K562 (cell line): ENCODE measurements around the gene WFDC2. TPM values are rescaled to one million over a fixed set of nuclear protein-coding genes. Genes with fewer than 3 reads are reported as not detected.

Experiments
- ATAC-seq: fragments of 200-7000 bp; cut with Tn5 transposase; 3 replicates; pipeline ENCODE4 v1.9.1; 2020; ENCODE audit warnings: moderate library complexity
- BruUV-seq: library from RNA; stranded (reverse); fragments of 400-500 nt; replicated peaks from 2 replicates; lab custom pipeline; 2021; lab: Mats Ljungman, UMichigan
- CTCF ChIA-PET: fragments of 300-600 bp; formaldehyde crosslinking; extraction: SDS; loops from one replicate; lab custom pipeline; 2021; ENCODE audit warnings: low intra/inter-chr PET ratio; lab: Yijun Ruan, JAX
- POLR2A ChIA-PET: fragments of 300-600, 350-650 bp; sonication (Branson Sonifier 250); formaldehyde crosslinking; extraction: SDS; loops from one replicate; lab custom pipeline; 2021; ENCODE audit warnings: antibody characterized with exemption, inconsistent platforms; lab: Yijun Ruan, JAX
- DNase-seq, 4 experiments: peaks; one replicate each; pipeline versions ENCODE4 v3.0.0 to v3.0.0-alpha.2; 2011 to 2018; ENCODE audit warnings: low spot score in 3 of 4, mixed read lengths in 3 of 4; ENCODE audit errors: extremely low read depth in 1 of 4
- FAIRE-seq: peaks from 2 replicates; lab custom pipeline; 2011; peaks lifted over from hg19 to GRCh38; lab: Jason Lieb, UNC
- H2AFZ ChIP-seq: 2 replicates; pipeline ENCODE4 v1.6.0; 2011; ENCODE audit warnings: low read depth, low read length, control low read depth, inconsistent platforms
- H3K27ac ChIP-seq: fragments of 200-600 bp; 3 replicates; pipeline ENCODE4 v1.8.0; 2011; ENCODE audit warnings: low read depth, mild to moderate bottlenecking, control low read depth, inconsistent platforms, low read length, moderate library complexity, mixed read lengths; ENCODE audit errors: extremely low read depth
- H3K27me3 ChIP-seq, 2 experiments: fragments of 300-600 bp in 1 of 2; 2 replicates in 1 of 2; 3 replicates in 1 of 2; pipeline versions ENCODE4 v1.6.0 to v1.8.0; 2011; ENCODE audit warnings: inconsistent platforms in 2 of 2, low read length in 2 of 2, mild to moderate bottlenecking in 1 of 2, mixed read lengths in 1 of 2, moderate library complexity in 1 of 2; ENCODE audit not compliant: control insufficient read depth in 2 of 2, insufficient read depth in 2 of 2
- H3K36me3 ChIP-seq: fragments of 300-600 bp; 3 replicates; pipeline ENCODE4 v1.8.0; 2011; ENCODE audit warnings: mild to moderate bottlenecking, low read length, inconsistent platforms; ENCODE audit not compliant: control insufficient read depth, insufficient read depth
- H3K4me1 ChIP-seq, 2 experiments: fragments of 200-600 bp in 1 of 2; replicated peaks in 1 of 2; 2 replicates in 1 of 2; 3 replicates in 1 of 2; pipeline versions ENCODE4 v1.5.1 to v1.8.0; 2011; ENCODE audit warnings: inconsistent platforms in 2 of 2, low read length in 2 of 2, mild to moderate bottlenecking in 1 of 2, mixed read lengths in 1 of 2, moderate library complexity in 1 of 2; ENCODE audit not compliant: control insufficient read depth in 2 of 2, insufficient read depth in 2 of 2
- H3K4me2 ChIP-seq: 2 replicates; pipeline ENCODE4 v1.6.1; 2011; ENCODE audit warnings: low read length, control low read depth, inconsistent platforms, mixed read lengths; ENCODE audit not compliant: insufficient read depth
- H3K4me3 ChIP-seq: fragments of 200-600 bp; sonication (generic), shearing (Covaris generic); 2 replicates; pipeline ENCODE4 v1.5.1; 2016; ENCODE audit warnings: control low read depth, inconsistent platforms
- H3K79me2 ChIP-seq: fragments of 200-600 bp; 3 replicates; pipeline ENCODE4 v1.8.0; 2011; ENCODE audit warnings: low read length, inconsistent platforms; ENCODE audit not compliant: control insufficient read depth, insufficient read depth
- H3K9ac ChIP-seq, 2 experiments: 2 replicates each; pipeline versions ENCODE4 v1.6.0 to v1.6.1; 2011; ENCODE audit warnings: low read depth in 2 of 2, low read length in 2 of 2, control low read depth in 1 of 2, inconsistent platforms in 1 of 2, mild to moderate bottlenecking in 1 of 2, mixed read lengths in 1 of 2; ENCODE audit not compliant: insufficient read depth in 1 of 2
- H3K9me1 ChIP-seq: one replicate; pipeline ENCODE4 v1.6.0; 2011; ENCODE audit warnings: inconsistent platforms, mild to moderate bottlenecking, low read length, moderate library complexity; ENCODE audit not compliant: control insufficient read depth, insufficient read depth
- H3K9me3 ChIP-seq: replicated peaks from 2 replicates; pipeline ENCODE4 v1.5.1; 2011; ENCODE audit warnings: low read depth, low read length, inconsistent platforms; ENCODE audit not compliant: control insufficient read depth, insufficient read depth
- H4K20me1 ChIP-seq: replicated peaks from 2 replicates; pipeline ENCODE4 v1.6.1; 2011; ENCODE audit warnings: low read length, inconsistent platforms, mixed read lengths; ENCODE audit not compliant: control insufficient read depth, insufficient read depth
- EP300 ChIP-seq: IDR thresholded peaks from 2 replicates; pipeline ENCODE4 v1.6.1; 2012; ENCODE audit warnings: low read length, improper control_type of control experiment
- GTF2A2 ChIP-seq: IDR thresholded peaks from 2 replicates; pipeline ENCODE4 v1.6.1; 2016; ENCODE audit warnings: mild to moderate bottlenecking, missing genetic modification characterization, missing compliant biosample characterization
- GTF2F1 ChIP-seq: IDR thresholded peaks from 2 replicates; pipeline ENCODE4 v1.6.1; 2011; ENCODE audit warnings: low read depth, low read length, improper control_type of control experiment
- ILK ChIP-seq: fragments of 450-650 bp; IDR thresholded peaks from 2 replicates; pipeline ENCODE4 v1.6.1; 2016; ENCODE audit warnings: missing genetic modification characterization, low read depth, mild to moderate bottlenecking, missing compliant biosample characterization, moderate library complexity, borderline replicate concordance
- L3MBTL2 ChIP-seq: fragments of 450-650 bp; IDR thresholded peaks from 2 replicates; pipeline ENCODE4 v1.6.1; 2016; ENCODE audit warnings: mild to moderate bottlenecking, moderate library complexity
- LEF1 ChIP-seq: fragments of 450-650 bp; IDR thresholded peaks from 2 replicates; pipeline ENCODE4 v1.6.1; 2016; ENCODE audit warnings: mild to moderate bottlenecking
- MITF ChIP-seq: IDR thresholded peaks from 2 replicates; pipeline ENCODE4 v1.6.1; 2014; ENCODE audit warnings: antibody characterized with exemption
- RBM34 ChIP-seq: fragments of 200-400 bp; formaldehyde crosslinking; IDR thresholded peaks from 2 replicates; pipeline ENCODE4 v1.6.1; 2018; ENCODE audit warnings: low read length, borderline replicate concordance; ENCODE audit not compliant: insufficient read depth
- TRIM24 ChIP-seq, 2 experiments: fragments of 450-650 bp; IDR thresholded peaks; 2 replicates each; pipeline ENCODE4 v1.6.1; 2016
- ZKSCAN3 ChIP-seq: fragments of 250-450 bp; sonication (Bioruptor Pico); IDR thresholded peaks from 2 replicates; pipeline ENCODE4 v1.4.0; 2020
- ZNF124 ChIP-seq: sonication (generic); formaldehyde crosslinking; IDR thresholded peaks from 2 replicates; pipeline ENCODE4 v1.8.1; 2022; ENCODE audit warnings: missing genetic modification reagents
- ZNF408 ChIP-seq: fragments of 250-450 bp; sonication (Bioruptor Pico); IDR thresholded peaks from 2 replicates; pipeline ENCODE4 v1.4.0; 2020; ENCODE audit warnings: low read depth, mild to moderate bottlenecking, moderate library complexity
- ZNF785 ChIP-seq: fragments of 250-450 bp; sonication (Bioruptor Pico); IDR thresholded peaks from 2 replicates; pipeline ENCODE4 v1.4.0; 2020; ENCODE audit warnings: mild to moderate bottlenecking
- WGBS: fragments of 100-300 bp; shearing (Covaris generic); methylation state at CpG from one replicate; pipeline ENCODE4 v1.1.6; 2016; ENCODE audit warnings: low coverage, mixed read lengths; ENCODE audit not compliant: insufficient coverage; ENCODE audit errors: missing lambda C conversion rate; 5-methylcytosine and 5-hydroxymethylcytosine counted together
- in situ Hi-C: fragments of 300-500 bp; cut with MboI; formaldehyde crosslinking; loops from 4 replicates; pipeline ENCODE4 v1.15.0; 2018; ENCODE audit warnings: inconsistent platforms, mixed read lengths
- intact Hi-C: fragments of 100-400 bp; cut with micrococcal nuclease; formaldehyde crosslinking; loops from 2 replicates; pipeline ENCODE4 v1.14.2; 2022
- polyA plus RNA-seq, 8 experiments: library from polyadenylated mRNA; depleted of rRNA in 4 of 8; stranded (reverse) in 5 of 8; unstranded in 3 of 8; fragments of >200 nt; fragmentation: Nextera tagmentation in 2 of 8; fragmentation: Illumina TruSeq in 1 of 8; extraction: Ambion mirVana in 2 of 8; extraction: Trizol in 1 of 8; gene quantifications; 2 replicates each; pipeline versions ENCODE4 v1.2.1 to v1.2.3, GENCODE V29; 2011 to 2014; ENCODE audit warnings: inconsistent platforms in 1 of 8, missing spikeins in 1 of 8
- total RNA-seq, 7 experiments: library from RNA; depleted of rRNA in 6 of 7; stranded (reverse); fragments of >200 nt in 6 of 7; fragmentation: Illumina TruSeq in 2 of 7; extraction: Trizol in 2 of 7; gene quantifications; 2 replicates each; pipeline versions ENCODE4 v1.2.1 to v1.2.3, GENCODE V29; 2011 to 2021; ENCODE audit warnings: low replicate concordance in 1 of 7
- TF ChIP-seq, protein P1 (sequence below): sonication (generic); formaldehyde crosslinking; IDR thresholded peaks from 2 replicates; pipeline ENCODE4 v1.9.0; 2022; ENCODE audit warnings: mild to moderate bottlenecking, missing genetic modification reagents
- TF ChIP-seq, protein P2 (sequence below), 2 experiments: fragments of 450-650 bp; formaldehyde crosslinking in 1 of 2; IDR thresholded peaks; 2 replicates each; pipeline versions ENCODE4 v1.4.0 to v1.6.1; 2014 to 2020; ENCODE audit warnings: mild to moderate bottlenecking in 2 of 2, borderline replicate concordance in 1 of 2, low read depth in 1 of 2

Gene WFDC2
- total and polyA plus RNA-seq, 9 of the 15 experiments (the other 6 are each of a cell fraction or from before 2014, with no cell fraction given), result not detected

DNA sequence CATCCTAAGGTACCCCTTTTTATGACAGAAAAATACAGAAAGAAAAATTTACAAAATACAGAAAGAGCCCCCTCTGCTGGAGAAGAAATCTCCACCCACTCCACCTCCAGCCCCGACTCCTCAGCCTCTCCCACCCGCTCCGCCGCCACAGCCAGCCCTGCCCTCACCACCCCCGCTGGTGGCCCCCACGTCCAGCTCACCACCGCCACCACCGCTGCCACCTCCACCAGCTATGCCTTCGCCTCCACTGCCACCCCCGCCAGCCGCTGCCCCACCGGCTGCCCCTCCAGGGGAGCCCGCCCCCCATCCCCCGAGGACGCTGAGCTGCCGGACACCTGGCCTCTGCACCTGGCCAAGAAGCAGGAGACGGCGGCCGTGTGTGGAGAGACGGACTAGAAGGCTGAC, 17.7 kb downstream of the WFDC2 start:
- BruUV-seq, result no TSS peak
- H3K4me3 ChIP-seq, result no peak overlapping the region
- no peak overlapping the region for H2AFZ ChIP-seq
- FAIRE-seq, result no peak
- no peaks in the 10 kb centered on the region for H3K36me3 ChIP-seq
- peaks cover 11 to 34% of the 10 kb centered on the region in 2 experiments; a peak in 4 of 5 replicates for H3K27me3 ChIP-seq
- peak; percentile 86 for ATAC-seq
- intact Hi-C loops, result no loop called here
- H3K27ac ChIP-seq, result no peak overlapping the region
- 9% methylated on average over 8 of the region's 20 CpGs for WGBS
- no peaks in the 10 kb centered on the region; the same call in 1 of the 2 replicates for H4K20me1 ChIP-seq
- ChIA-PET CTCF (interaction anchor here (0.8 kb wide), 1 partner anchor 165 kb away, joined by 3 read pairs; no protein-coding TSS in a partner anchor), POLR2A (interaction anchor here (0.6 kb wide), 1 partner anchor 14 kb away, joined by 3 read pairs; no protein-coding TSS in a partner anchor)
- in situ Hi-C loops, result no loop called here
- no peak overlapping the region for H3K4me2 ChIP-seq
- no peaks in the 10 kb centered on the region for H3K79me2 ChIP-seq
- DNase-seq, result peak; percentile 22 to 52 (median 42)
- no peaks in the 10 kb centered on the region for H3K9me3 ChIP-seq
- no peak overlapping the region for H3K9ac ChIP-seq
- H3K9me1 ChIP-seq, result no peaks in the 10 kb centered on the region
- no peaks in the 10 kb centered on the region for H3K4me1 ChIP-seq
- TF ChIP-seq ZNF124 (no peak), ZKSCAN3 (CRISPR knock-in tag) (no peak), ZNF408 (CRISPR knock-in tag) (no peak), RBM34 (no peak), LEF1 (no peak), ZNF785 (no peak), EP300 (no peak), MITF (no peak), GTF2F1 (no peak), ILK (no peak), TRIM24 (IDR thresholded peaks at IDR 0.05) (no peak), GTF2A2 (no peak), L3MBTL2 (no peak)
- TF ChIP-seq, protein P1, sequence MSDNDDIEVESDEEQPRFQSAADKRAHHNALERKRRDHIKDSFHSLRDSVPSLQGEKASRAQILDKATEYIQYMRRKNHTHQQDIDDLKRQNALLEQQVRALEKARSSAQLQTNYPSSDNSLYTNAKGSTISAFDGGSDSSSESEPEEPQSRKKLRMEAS (CRISPR knock-in tag), result no peak
- TF ChIP-seq, protein P2, sequence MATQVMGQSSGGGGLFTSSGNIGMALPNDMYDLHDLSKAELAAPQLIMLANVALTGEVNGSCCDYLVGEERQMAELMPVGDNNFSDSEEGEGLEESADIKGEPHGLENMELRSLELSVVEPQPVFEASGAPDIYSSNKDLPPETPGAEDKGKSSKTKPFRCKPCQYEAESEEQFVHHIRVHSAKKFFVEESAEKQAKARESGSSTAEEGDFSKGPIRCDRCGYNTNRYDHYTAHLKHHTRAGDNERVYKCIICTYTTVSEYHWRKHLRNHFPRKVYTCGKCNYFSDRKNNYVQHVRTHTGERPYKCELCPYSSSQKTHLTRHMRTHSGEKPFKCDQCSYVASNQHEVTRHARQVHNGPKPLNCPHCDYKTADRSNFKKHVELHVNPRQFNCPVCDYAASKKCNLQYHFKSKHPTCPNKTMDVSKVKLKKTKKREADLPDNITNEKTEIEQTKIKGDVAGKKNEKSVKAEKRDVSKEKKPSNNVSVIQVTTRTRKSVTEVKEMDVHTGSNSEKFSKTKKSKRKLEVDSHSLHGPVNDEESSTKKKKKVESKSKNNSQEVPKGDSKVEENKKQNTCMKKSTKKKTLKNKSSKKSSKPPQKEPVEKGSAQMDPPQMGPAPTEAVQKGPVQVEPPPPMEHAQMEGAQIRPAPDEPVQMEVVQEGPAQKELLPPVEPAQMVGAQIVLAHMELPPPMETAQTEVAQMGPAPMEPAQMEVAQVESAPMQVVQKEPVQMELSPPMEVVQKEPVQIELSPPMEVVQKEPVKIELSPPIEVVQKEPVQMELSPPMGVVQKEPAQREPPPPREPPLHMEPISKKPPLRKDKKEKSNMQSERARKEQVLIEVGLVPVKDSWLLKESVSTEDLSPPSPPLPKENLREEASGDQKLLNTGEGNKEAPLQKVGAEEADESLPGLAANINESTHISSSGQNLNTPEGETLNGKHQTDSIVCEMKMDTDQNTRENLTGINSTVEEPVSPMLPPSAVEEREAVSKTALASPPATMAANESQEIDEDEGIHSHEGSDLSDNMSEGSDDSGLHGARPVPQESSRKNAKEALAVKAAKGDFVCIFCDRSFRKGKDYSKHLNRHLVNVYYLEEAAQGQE (IDR thresholded peaks at IDR 0.05; ENCODE audit: borderline replicate concordance), result no peak
- TF ChIP-seq, protein P2 (CRISPR knock-in tag; IDR thresholded peaks at IDR 0.05; ENCODE audit: low read depth), result no peak
